HepG2 (cell line): ENCODE measurements around the gene MPG. TPM values are rescaled to one million over a fixed set of nuclear protein-coding genes. Genes with fewer than 3 reads are reported as not detected.

Experiments
- ATAC-seq: fragments of 200-7000 bp; cut with Tn5 transposase; 3 replicates; pipeline ENCODE4 v1.9.1; 2020; ENCODE audit warnings: mild to moderate bottlenecking, moderate library complexity
- BruUV-seq: library from RNA; stranded (reverse); fragments of 400-500 nt; replicated peaks from 2 replicates; lab custom pipeline; 2021; lab: Mats Ljungman, UMichigan
- CTCF ChIA-PET: fragments of 300-600 bp; formaldehyde crosslinking; extraction: SDS; loops from one replicate; lab custom pipeline; 2021; ENCODE audit warnings: low total read pairs, inconsistent platforms, low intra/inter-chr PET ratio; lab: Yijun Ruan, JAX
- POLR2A ChIA-PET: fragments of 350-600 bp; sonication (Branson Sonifier 250); formaldehyde crosslinking; loops from one replicate; lab custom pipeline; 2020; ENCODE audit warnings: antibody characterized with exemption, inconsistent platforms; lab: Yijun Ruan, JAX
- DNase-seq: peaks from one replicate; pipeline ENCODE4 v3.0.0-alpha.2; 2015; ENCODE audit warnings: low spot score
- FAIRE-seq: peaks from 3 replicates; lab custom pipeline; 2011; peaks lifted over from hg19 to GRCh38; lab: Jason Lieb, UNC
- H2AFZ ChIP-seq: one replicate; pipeline ENCODE4 v1.6.1; 2011; ENCODE audit warnings: low read length, inconsistent platforms
- H3K27ac ChIP-seq: fragments of 300-600 bp; 3 replicates; pipeline ENCODE4 v1.8.0; 2011; ENCODE audit warnings: mixed run types, mild to moderate bottlenecking, mixed read lengths, low read length, inconsistent platforms; ENCODE audit not compliant: insufficient read depth; ENCODE audit errors: extremely low read length
- H3K27me3 ChIP-seq, 2 experiments: fragments of 200-600 bp in 1 of 2; 2 replicates in 1 of 2; 3 replicates in 1 of 2; pipeline versions ENCODE4 v1.6.0 to v1.8.0; 2011; ENCODE audit warnings: low read length in 2 of 2, mild to moderate bottlenecking in 2 of 2, moderate library complexity in 2 of 2, inconsistent platforms in 1 of 2; ENCODE audit not compliant: insufficient read depth in 2 of 2, control insufficient read depth in 1 of 2
- H3K36me3 ChIP-seq, 2 experiments: fragments of 200-600 bp in 1 of 2; replicated peaks in 1 of 2; 2 replicates in 1 of 2; 3 replicates in 1 of 2; pipeline versions ENCODE4 v1.5.1 to v1.8.0; 2011; ENCODE audit warnings: low read length in 2 of 2, inconsistent platforms in 1 of 2; ENCODE audit not compliant: insufficient read depth in 2 of 2, control insufficient read depth in 1 of 2
- H3K4me1 ChIP-seq: 2 replicates; pipeline ENCODE4 v1.5.1; 2012; ENCODE audit warnings: low read length, inconsistent platforms; ENCODE audit not compliant: insufficient read depth
- H3K4me2 ChIP-seq: 2 replicates; pipeline ENCODE4 v1.6.0; 2011; ENCODE audit warnings: low read depth, low read length, inconsistent platforms
- H3K4me3 ChIP-seq, 3 experiments: fragments of 200-600 bp in 1 of 3; sonication (generic), shearing (Covaris generic) in 1 of 3; replicated peaks in 1 of 3; 2 replicates each; pipeline ENCODE4 v1.5.1; 2011 to 2016; ENCODE audit warnings: low read length in 3 of 3, inconsistent platforms in 2 of 3, low read depth in 2 of 3, mild to moderate bottlenecking in 2 of 3, control low read depth in 1 of 3, mixed read lengths in 1 of 3; ENCODE audit not compliant: insufficient read depth in 1 of 3
- H3K79me2 ChIP-seq: one replicate; pipeline ENCODE4 v1.6.1; 2011; ENCODE audit warnings: low read length, inconsistent platforms; ENCODE audit not compliant: insufficient read depth
- H3K9ac ChIP-seq: 2 replicates; pipeline ENCODE4 v1.6.0; 2011; ENCODE audit warnings: mild to moderate bottlenecking, low read depth, low read length, inconsistent platforms; ENCODE audit not compliant: insufficient read depth
- H3K9me3 ChIP-seq: 2 replicates; pipeline ENCODE4 v1.5.1; 2012; ENCODE audit warnings: mild to moderate bottlenecking, low read length
- H4K20me1 ChIP-seq: 2 replicates; pipeline ENCODE4 v1.6.0; 2011; ENCODE audit warnings: inconsistent platforms, mild to moderate bottlenecking, low read length, moderate library complexity; ENCODE audit not compliant: insufficient read depth
- LRRFIP1 ChIP-seq: sonication (generic); formaldehyde crosslinking; conservative IDR thresholded peaks from 2 replicates; pipeline ENCODE4 v1.4.0; 2020; ENCODE audit warnings: missing genetic modification reagents
- ZHX1 ChIP-seq: sonication (generic); formaldehyde crosslinking; IDR thresholded peaks from 2 replicates; pipeline ENCODE4 v1.8.1; 2022; ENCODE audit warnings: low read depth, mild to moderate bottlenecking, missing genetic modification reagents
- ZNF12 ChIP-seq: sonication (generic); formaldehyde crosslinking; IDR thresholded peaks from 2 replicates; pipeline ENCODE4 v1.5.0; 2020; ENCODE audit warnings: missing genetic modification reagents
- ZNF329 ChIP-seq: sonication (generic); formaldehyde crosslinking; IDR thresholded peaks from 2 replicates; pipeline ENCODE4 v1.9.0; 2021; ENCODE audit warnings: low read depth, mild to moderate bottlenecking, missing genetic modification reagents
- WGBS: methylation state at CpG from one replicate; pipeline ENCODE4 v1.1.6; 2017; ENCODE audit warnings: low lambda C conversion rate; 5-methylcytosine and 5-hydroxymethylcytosine counted together
- in situ Hi-C: cut with HindIII; loops from 2 replicates; pipeline ENCODE4 v1.10.0; 2017; ENCODE audit warnings: low pct_unique_long_range_greater_than_20kb; ENCODE audit not compliant: extremely low pct_ligation_motif_present
- intact Hi-C: fragments of 100-400 bp; cut with micrococcal nuclease; formaldehyde crosslinking; loops from one replicate; pipeline ENCODE4 v1.10.0; 2022; ENCODE audit not compliant: unreplicated experiment
- polyA plus RNA-seq, 8 experiments: library from polyadenylated mRNA; depleted of rRNA in 3 of 8; stranded (reverse) in 7 of 8; unstranded in 1 of 8; fragments of >200 nt; fragmentation: Illumina TruSeq in 4 of 8; extraction: Trizol in 4 of 8; gene quantifications; 2 replicates each; pipeline versions ENCODE4 v1.2.1 to v1.2.3, GENCODE V29; 2011 to 2016; ENCODE audit warnings: low read depth in 4 of 8, missing spikeins in 1 of 8, mixed read lengths in 1 of 8; ENCODE audit not compliant: insufficient read depth in 1 of 8
- total RNA-seq, 5 experiments: library from RNA; depleted of rRNA; stranded (reverse); fragments of >200 nt; fragmentation: Illumina TruSeq; extraction: Trizol; gene quantifications; 2 replicates each; pipeline ENCODE4 v1.2.3, GENCODE V29; 2016; ENCODE audit warnings: low read depth in 1 of 5

The MPG gene
- total and polyA plus RNA-seq, 2 of the 13 experiments (the other 11 are each of a cell fraction or from before 2014, with no cell fraction given), result 59.1 to 62.5 TPM

GRCh38 chr16:101586-101985, 23.6 kb downstream of the MPG start (continued):
- TF ChIP-seq ZNF12, result no peak

GRCh38 chr16:102060-102855, 24.2 kb downstream of the MPG start:
- Histone ChIP-seq H3K27ac (no peak overlapping the region), H4K20me1 (no peaks in the 10 kb centered on the region), H3K79me2 (no peaks in the 10 kb centered on the region), H3K27me3 (no peaks in the 10 kb centered on the region), H2AFZ (no peak overlapping the region), H3K4me1 (peaks cover 13% of the 10 kb centered on the region), H3K4me2 (no peak overlapping the region), H3K4me3 (no peak overlapping the region), H3K36me3 (peaks cover 12 to 36% of the 10 kb centered on the region in 2 experiments), H3K9ac (no peak overlapping the region), H3K9me3 (no peaks in the 10 kb centered on the region)
- intact Hi-C loops (no loop called here), in situ Hi-C loops (no loop called here)
- ChIA-PET POLR2A (no interaction called here), CTCF (no interaction called here)
- ATAC-seq, result no peak
- BruUV-seq, result no TSS peak
- no peak for FAIRE-seq
- no peak for TF ChIP-seq ZNF329 (CRISPR knock-in tag)
- TF ChIP-seq ZHX1 (CRISPR knock-in tag), result no peak
- TF ChIP-seq LRRFIP1, result no peak
- DNase-seq, result no peak
- 91% methylated on average over 12 of the region's 19 CpGs for WGBS
